IMR-90 (cell line): ENCODE data around the gene ZBTB32. TPM values are rescaled to one million over a fixed set of nuclear protein-coding genes. Genes with fewer than 3 reads are reported as not detected.

ENCODE experiments used
- ATAC-seq: fragments of 200-7000 bp; cut with Tn5 transposase; 2 replicates; pipeline ENCODE4 v1.9.1; 2020; ENCODE audit warnings: low read depth, mild to moderate bottlenecking, moderate library complexity
- BruUV-seq: library from RNA; stranded (reverse); fragments of 400-500 nt; replicated peaks from 2 replicates; lab custom pipeline; 2021; lab: Mats Ljungman, UMichigan
- CTCF ChIA-PET: fragments of 300-600 bp; formaldehyde crosslinking; extraction: SDS; loops from one replicate; lab custom pipeline; 2021; ENCODE audit warnings: antibody characterized with exemption; lab: Yijun Ruan, JAX
- POLR2A ChIA-PET: fragments of 300-600 bp; sonication (Branson Sonifier 250); formaldehyde crosslinking; loops from one replicate; lab custom pipeline; 2022; ENCODE audit warnings: antibody characterized with exemption; ENCODE audit not compliant: unreplicated experiment; lab: Charles Lee
- DNase-seq: peaks from one replicate; pipeline ENCODE4 v3.0.0; 2013
- H2AFZ ChIP-seq: replicated peaks from 2 replicates; pipeline ENCODE3; 2013; ENCODE audit warnings: low read length, mild to moderate bottlenecking; ENCODE audit not compliant: poor library complexity
- H2AK5ac ChIP-seq: 2 replicates; pipeline ENCODE4 v1.6.1; 2013; ENCODE audit warnings: low read depth, low read length, inconsistent platforms
- H2AK9ac ChIP-seq: replicated peaks from 2 replicates; pipeline ENCODE3; 2013; ENCODE audit warnings: mild to moderate bottlenecking, low read depth, low read length, moderate library complexity; ENCODE audit not compliant: poor library complexity
- H2BK120ac ChIP-seq: 2 replicates; pipeline ENCODE4 v1.6.1; 2013; ENCODE audit warnings: low read depth, low read length, inconsistent platforms
- H2BK15ac ChIP-seq: 3 replicates; pipeline ENCODE4 v1.6.1; 2013; ENCODE audit warnings: low read depth, low read length, inconsistent platforms
- H2BK20ac ChIP-seq: 2 replicates; pipeline ENCODE4 v1.6.1; 2013; ENCODE audit warnings: low read depth, mild to moderate bottlenecking, inconsistent platforms, low read length, moderate library complexity
- H2BK5ac ChIP-seq: 2 replicates; pipeline ENCODE4 v1.6.1; 2013; ENCODE audit warnings: mild to moderate bottlenecking, low read depth, low read length, inconsistent platforms; ENCODE audit not compliant: poor library complexity, severe bottlenecking
- H3K14ac ChIP-seq: replicated peaks from 2 replicates; pipeline ENCODE4 v1.6.1; 2013; ENCODE audit warnings: low read depth, low read length, inconsistent platforms
- H3K18ac ChIP-seq: 2 replicates; pipeline ENCODE4 v1.6.1; 2013; ENCODE audit warnings: low read depth, low read length, control low read depth
- H3K23ac ChIP-seq: 2 replicates; pipeline ENCODE4 v1.6.1; 2013; ENCODE audit warnings: low read depth, low read length, inconsistent platforms
- H3K27ac ChIP-seq: 2 replicates; pipeline ENCODE4 v1.5.1; 2013; ENCODE audit warnings: mild to moderate bottlenecking, control low read depth, low read length; ENCODE audit not compliant: insufficient read depth
- H3K27me3 ChIP-seq: 2 replicates; pipeline ENCODE4 v1.6.1; 2013; ENCODE audit warnings: low read length; ENCODE audit not compliant: control insufficient read depth, insufficient read depth
- H3K36me3 ChIP-seq: 2 replicates; pipeline ENCODE4 v1.6.1; 2013; ENCODE audit warnings: low read length, mixed read lengths; ENCODE audit not compliant: control insufficient read depth, insufficient read depth
- H3K4ac ChIP-seq: 2 replicates; pipeline ENCODE4 v1.6.1; 2013; ENCODE audit warnings: low read depth, low read length, inconsistent platforms
- H3K4me1 ChIP-seq: 2 replicates; pipeline ENCODE4 v1.6.1; 2013; ENCODE audit warnings: low read length, mixed read lengths; ENCODE audit not compliant: control insufficient read depth, insufficient read depth
- H3K4me2 ChIP-seq: 2 replicates; pipeline ENCODE4 v1.6.1; 2013; ENCODE audit warnings: low read depth, mild to moderate bottlenecking, control low read depth, low read length, moderate library complexity
- H3K4me3 ChIP-seq: 2 replicates; pipeline ENCODE4 v1.5.1; 2013; ENCODE audit warnings: low read depth, mild to moderate bottlenecking, control low read depth, low read length, moderate library complexity; ENCODE audit not compliant: insufficient read depth
- H3K56ac ChIP-seq: 2 replicates; pipeline ENCODE4 v1.6.1; 2013; ENCODE audit warnings: low read length, inconsistent platforms; ENCODE audit not compliant: insufficient read depth; ENCODE audit errors: extremely low read depth
- H3K79me1 ChIP-seq, 2 experiments: 2 replicates each; pipeline ENCODE4 v1.6.1; 2013; ENCODE audit warnings: low read length in 2 of 2, inconsistent platforms in 1 of 2, low read depth in 1 of 2
- H3K9ac ChIP-seq: 2 replicates; pipeline ENCODE4 v1.6.1; 2013; ENCODE audit warnings: low read depth, low read length, control low read depth
- H3K9me1 ChIP-seq: 2 replicates; pipeline ENCODE4 v1.6.1; 2013; ENCODE audit warnings: low read length, inconsistent platforms; ENCODE audit not compliant: insufficient read depth
- H3K9me3 ChIP-seq: 2 replicates; pipeline ENCODE4 v1.6.1; 2013; ENCODE audit warnings: low read length; ENCODE audit not compliant: control insufficient read depth, insufficient read depth
- H4K20me1 ChIP-seq: 2 replicates; pipeline ENCODE4 v1.6.1; 2013; ENCODE audit warnings: low read length, inconsistent platforms; ENCODE audit not compliant: insufficient read depth
- H4K5ac ChIP-seq: 2 replicates; pipeline ENCODE4 v1.6.1; 2013; ENCODE audit warnings: mild to moderate bottlenecking, low read depth, low read length, control low read depth
- H4K8ac ChIP-seq, 2 experiments: 2 replicates each; pipeline ENCODE4 v1.6.1; 2013; ENCODE audit warnings: low read depth in 2 of 2, low read length in 2 of 2, control low read depth in 1 of 2, inconsistent platforms in 1 of 2
- H4K91ac ChIP-seq: 2 replicates; pipeline ENCODE4 v1.6.1; 2013; ENCODE audit warnings: low read depth, low read length, inconsistent platforms; ENCODE audit not compliant: insufficient read depth
- BHLHE40 ChIP-seq: fragments of 150-350 bp; IDR thresholded peaks from 2 replicates; pipeline ENCODE4 v1.6.1; 2016; ENCODE audit warnings: mild to moderate bottlenecking, low read depth, low read length
- CEBPB ChIP-seq: IDR thresholded peaks from 2 replicates; pipeline ENCODE4 v1.6.1; 2012; ENCODE audit warnings: low read depth, low read length, improper control_type of control experiment
- CTCF ChIP-seq: conservative IDR thresholded peaks from 2 replicates; pipeline ENCODE4 v1.5.1; 2012; ENCODE audit warnings: mild to moderate bottlenecking, low read depth, low read length, improper control_type of control experiment
- ELK1 ChIP-seq: fragments of 150-350 bp; IDR thresholded peaks from 2 replicates; pipeline ENCODE4 v1.6.1; 2016; ENCODE audit warnings: low read depth, mild to moderate bottlenecking, low read length, moderate library complexity, borderline replicate concordance
- FOS ChIP-seq: fragments of 150-350 bp; IDR thresholded peaks from 2 replicates; pipeline ENCODE4 v1.6.1; 2016; ENCODE audit warnings: low read depth, low read length
- MAFK ChIP-seq: IDR thresholded peaks from 2 replicates; pipeline ENCODE4 v1.6.1; 2012; ENCODE audit warnings: low read depth, low read length, improper control_type of control experiment
- POLR2A ChIP-seq: IDR thresholded peaks from 2 replicates; pipeline ENCODE4 v1.6.1; 2012; ENCODE audit warnings: mild to moderate bottlenecking, low read depth, low read length
- RCOR1 ChIP-seq: IDR thresholded peaks from 2 replicates; pipeline ENCODE4 v1.6.1; 2012; ENCODE audit warnings: mild to moderate bottlenecking, low read length, improper control_type of control experiment; ENCODE audit not compliant: insufficient replicate concordance
- RFX5 ChIP-seq: IDR thresholded peaks from 2 replicates; pipeline ENCODE4 v1.8.0; 2012; ENCODE audit warnings: low read depth, mild to moderate bottlenecking, low read length, moderate library complexity
- SMC3 ChIP-seq: fragments of 150-350 bp; IDR thresholded peaks from 2 replicates; pipeline ENCODE4 v1.6.1; 2016; ENCODE audit warnings: low read depth, mild to moderate bottlenecking, antibody characterized with exemption, low read length, moderate library complexity
- USF2 ChIP-seq: fragments of 150-350 bp; IDR thresholded peaks from 2 replicates; pipeline ENCODE4 v1.6.1; 2017; ENCODE audit warnings: mild to moderate bottlenecking, antibody characterized with exemption, low read length, low read depth
- WGBS, 2 experiments: methylation state at CpG; one replicate each; pipeline versions ENCODE4 v1.1.5 to v1.1.7; 2013; ENCODE audit warnings: missing lambda C conversion rate in 2 of 2; ENCODE audit not compliant: insufficient read length in 1 of 2; ENCODE audit errors: extremely low coverage in 2 of 2; 5-methylcytosine and 5-hydroxymethylcytosine counted together
- dilution Hi-C: fragments of 300-500 bp; cut with HindIII; formaldehyde crosslinking; loops from one replicate; pipeline ENCODE4 v1.14.3; 2018; ENCODE audit warnings: low sequenced_read_pairs; ENCODE audit not compliant: unreplicated experiment
- in situ Hi-C: fragments of 300-500 bp; cut with MboI; formaldehyde crosslinking; loops from 3 replicates; pipeline ENCODE4 v1.14.3; 2019; ENCODE audit warnings: low sequenced_read_pairs, inconsistent platforms, mixed read lengths
- intact Hi-C: fragments of 100-400 bp; cut with micrococcal nuclease; formaldehyde crosslinking; loops from 2 replicates; pipeline ENCODE4 v1.10.0; 2022
- polyA plus RNA-seq, 3 experiments: library from polyadenylated mRNA; depleted of rRNA; stranded (reverse); fragments of >200 nt; gene quantifications; 2 replicates each; pipeline ENCODE4 v1.2.3, GENCODE V29; 2012; ENCODE audit warnings: low replicate concordance in 1 of 3
- total RNA-seq: library from RNA; depleted of rRNA; stranded (reverse); fragments of >200 nt; gene quantifications from 2 replicates; pipeline ENCODE4 v1.2.3, GENCODE V29; 2012

ZBTB32 gene
- total and polyA plus RNA-seq, 2 of the 4 experiments (the other 2 are of a cell fraction) = not detected

GRCh38 chr19:35725216-35725861 lies 21.0 kb downstream of the ZBTB32 start:
- dilution Hi-C loops = no loop called here

More at GRCh38 chr19:35725216-35725861, 21.0 kb downstream of the ZBTB32 start:
- H3K9me1 ChIP-seq = no peaks in the 10 kb centered on the region
- H3K27ac ChIP-seq = no peak overlapping the region
- no peak overlapping the region for H3K23ac ChIP-seq
- BruUV-seq = no TSS peak
- H3K14ac ChIP-seq = no peak overlapping the region
- peaks cover 18% of the 10 kb centered on the region for H4K20me1 ChIP-seq
- in situ Hi-C loops = no loop called here
- intact Hi-C loops = no loop called here
- H3K18ac ChIP-seq = no peak overlapping the region
- no peak overlapping the region for H2BK5ac ChIP-seq
- H4K5ac ChIP-seq = no peak overlapping the region
- H3K36me3 ChIP-seq = peaks cover 90% of the 10 kb centered on the region
- H3K79me1 ChIP-seq = peaks cover 12 to 29% of the 10 kb centered on the region in 2 experiments; a peak in 3 of 4 replicates
- DNase-seq = no peak
- H2AFZ ChIP-seq = no peak overlapping the region
- no peak overlapping the region for H3K9ac ChIP-seq
- ChIA-PET POLR2A (no interaction called here), CTCF (no interaction called here)
- no peaks in the 10 kb centered on the region for H3K27me3 ChIP-seq
- H3K4me1 ChIP-seq = no peaks in the 10 kb centered on the region
- TF ChIP-seq POLR2A (no peak), SMC3 (no peak), ELK1 (no peak), RCOR1 (no peak), CTCF (no peak), BHLHE40 (no peak), FOS (no peak), USF2 (no peak), RFX5 (no peak), MAFK (no peak), CEBPB (no peak)
- H2BK120ac ChIP-seq = no peak overlapping the region
- H4K91ac ChIP-seq = no peak overlapping the region
- WGBS, 2 experiments = 93% methylated on average over 5 of the region's 23 CpGs; no CpG with 5 or more reads in 1 of the 2 experiments
- ATAC-seq = no peak
- no peak overlapping the region for H4K8ac ChIP-seq
- H3K9me3 ChIP-seq = no peaks in the 10 kb centered on the region
- H3K4ac ChIP-seq = no peak overlapping the region
- no peak overlapping the region for H3K56ac ChIP-seq
- no peak overlapping the region for H3K4me2 ChIP-seq
- no peak overlapping the region for H2BK15ac ChIP-seq
- no peak overlapping the region for H2BK20ac ChIP-seq
- H2AK9ac ChIP-seq = no peak overlapping the region
- H2AK5ac ChIP-seq = no peak overlapping the region
- H3K4me3 ChIP-seq = no peak overlapping the region
